SJSA1 (cell line): Measurements from ENCODE around the gene TBC1D24. TPM values are rescaled to one million over a fixed set of nuclear protein-coding genes. Genes with fewer than 3 reads are reported as not detected.
"Not testable (repeated sequence)": the region's sequence is repeated elsewhere in the genome, so short reads cannot be mapped to it uniquely, and the experiment has no call there.

Source experiments
- DNase-seq, 2 experiments: peaks; one replicate each; pipeline ENCODE4 v3.0.0-alpha.2; 2015 to 2020; ENCODE audit warnings: low spot score in 2 of 2, low read depth in 1 of 2
- H3K27ac ChIP-seq: fragments of 250-450 bp; sonication (Bioruptor Pico); 2 replicates; pipeline ENCODE4 v1.5.1; 2020; ENCODE audit warnings: mild to moderate bottlenecking, moderate library complexity
- H3K27me3 ChIP-seq: fragments of 250-450 bp; sonication (Bioruptor Pico); replicated peaks from 2 replicates; pipeline ENCODE4 v1.5.1; 2020; ENCODE audit warnings: mild to moderate bottlenecking, moderate library complexity
- H3K36me3 ChIP-seq: fragments of 250-450 bp; sonication (Bioruptor Pico); 2 replicates; pipeline ENCODE4 v1.5.1; 2020; ENCODE audit warnings: mild to moderate bottlenecking
- H3K4me1 ChIP-seq: fragments of 250-450 bp; sonication (Bioruptor Pico); replicated peaks from 2 replicates; pipeline ENCODE4 v1.6.1; 2021; ENCODE audit warnings: mild to moderate bottlenecking
- H3K4me3 ChIP-seq: fragments of 250-450 bp; sonication (Bioruptor Pico); 2 replicates; pipeline ENCODE4 v1.5.1; 2020; ENCODE audit warnings: mild to moderate bottlenecking
- H3K9me3 ChIP-seq: fragments of 250-450 bp; sonication (Bioruptor Pico); replicated peaks from 2 replicates; pipeline ENCODE4 v1.5.1; 2020; ENCODE audit warnings: mild to moderate bottlenecking
- total RNA-seq: library from RNA; depleted of rRNA; stranded (reverse); fragments of >200 nt; shearing (Covaris generic); gene quantifications from 2 replicates; pipeline ENCODE4 v1.2.3, GENCODE V29; 2014; rRNA removed

Gene TBC1D24
- total RNA-seq, 1 experiment from 2014 or later: 9.3 TPM

DNA sequence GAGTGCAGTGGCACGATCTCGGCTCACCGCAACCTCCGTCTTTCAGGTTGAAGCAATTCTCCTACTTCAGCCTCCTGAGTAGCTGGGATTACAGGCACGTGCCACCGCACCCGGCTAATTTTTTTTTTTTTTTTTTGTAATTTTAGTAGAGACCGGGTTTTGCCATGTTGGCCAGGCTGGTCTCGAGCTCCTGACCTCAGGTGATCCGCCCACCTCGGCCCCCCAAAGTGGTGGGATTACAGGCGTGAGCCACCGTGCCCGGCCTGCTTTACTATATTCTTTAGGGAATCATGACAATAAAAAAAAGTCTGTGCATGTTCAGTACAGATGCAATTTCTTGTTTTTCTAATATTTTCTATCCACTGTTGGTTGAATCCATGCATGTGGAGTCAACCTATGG, 68.8 kb downstream of the TBC1D24 start:
- H3K27ac ChIP-seq, H3K4me1 ChIP-seq, H3K9me3 ChIP-seq, H3K4me3 ChIP-seq, H3K27me3 ChIP-seq, H3K36me3 ChIP-seq, DNase-seq: not testable (repeated sequence)

DNA sequence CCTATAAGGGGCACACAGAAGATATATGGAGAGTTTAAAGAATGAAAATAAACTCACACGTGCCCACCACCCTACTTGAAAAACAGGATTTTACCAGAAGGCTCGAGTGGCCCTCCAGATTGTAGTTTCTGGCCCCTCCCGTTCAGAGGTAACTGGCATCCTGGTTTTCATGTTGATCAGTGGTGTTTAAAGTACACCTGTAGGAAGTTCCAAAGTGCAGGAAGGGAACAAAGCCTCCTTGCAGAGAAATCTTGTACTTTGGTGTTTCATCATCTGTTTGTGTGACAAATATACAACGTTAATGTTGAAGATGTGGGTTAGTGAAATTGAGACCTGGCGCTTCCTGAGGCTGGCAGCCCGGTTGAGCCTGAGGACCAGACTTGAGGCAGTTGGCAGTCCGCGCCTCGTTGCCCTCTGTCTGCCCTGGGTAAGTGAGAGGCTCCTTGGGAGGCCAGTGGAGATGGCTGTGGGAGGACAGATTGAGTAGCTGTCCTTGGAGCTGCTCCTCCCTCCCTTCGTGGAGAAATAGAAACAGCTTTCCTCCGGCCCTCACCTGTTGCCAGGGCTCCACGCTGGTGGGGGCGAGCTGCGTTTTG, 75.5 kb downstream of the TBC1D24 start:
- H3K4me1 ChIP-seq, H3K27me3 ChIP-seq, H3K4me3 ChIP-seq, DNase-seq, H3K27ac ChIP-seq, H3K9me3 ChIP-seq, H3K36me3 ChIP-seq: not testable (repeated sequence)

DNA sequence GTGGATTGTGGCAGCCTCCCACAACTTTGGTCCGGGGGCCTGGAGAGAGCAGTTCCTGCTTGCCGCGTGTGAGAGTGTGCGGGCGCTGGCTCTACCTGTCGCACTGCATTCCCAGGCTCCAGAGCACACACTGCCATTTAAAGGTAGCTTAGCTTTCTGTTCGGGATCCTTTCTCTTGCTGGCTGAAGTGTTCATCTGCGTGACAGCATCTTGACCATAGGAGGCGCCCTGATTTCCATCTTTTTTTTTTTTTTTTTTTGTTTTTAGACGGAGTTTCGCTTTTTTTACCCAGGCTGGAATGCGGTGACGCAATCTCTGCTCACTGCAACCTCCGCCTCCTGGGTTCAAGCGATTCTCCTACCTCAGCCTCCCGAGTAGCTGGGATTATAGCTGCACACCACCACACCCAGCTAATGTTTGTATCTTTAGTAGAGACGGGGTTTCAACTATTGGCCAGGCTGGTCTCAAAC, 76.5 kb downstream of the TBC1D24 start:
- not testable (repeated sequence) for H3K36me3 ChIP-seq, H3K27ac ChIP-seq, DNase-seq, H3K27me3 ChIP-seq, H3K4me1 ChIP-seq, H3K9me3 ChIP-seq, H3K4me3 ChIP-seq

DNA sequence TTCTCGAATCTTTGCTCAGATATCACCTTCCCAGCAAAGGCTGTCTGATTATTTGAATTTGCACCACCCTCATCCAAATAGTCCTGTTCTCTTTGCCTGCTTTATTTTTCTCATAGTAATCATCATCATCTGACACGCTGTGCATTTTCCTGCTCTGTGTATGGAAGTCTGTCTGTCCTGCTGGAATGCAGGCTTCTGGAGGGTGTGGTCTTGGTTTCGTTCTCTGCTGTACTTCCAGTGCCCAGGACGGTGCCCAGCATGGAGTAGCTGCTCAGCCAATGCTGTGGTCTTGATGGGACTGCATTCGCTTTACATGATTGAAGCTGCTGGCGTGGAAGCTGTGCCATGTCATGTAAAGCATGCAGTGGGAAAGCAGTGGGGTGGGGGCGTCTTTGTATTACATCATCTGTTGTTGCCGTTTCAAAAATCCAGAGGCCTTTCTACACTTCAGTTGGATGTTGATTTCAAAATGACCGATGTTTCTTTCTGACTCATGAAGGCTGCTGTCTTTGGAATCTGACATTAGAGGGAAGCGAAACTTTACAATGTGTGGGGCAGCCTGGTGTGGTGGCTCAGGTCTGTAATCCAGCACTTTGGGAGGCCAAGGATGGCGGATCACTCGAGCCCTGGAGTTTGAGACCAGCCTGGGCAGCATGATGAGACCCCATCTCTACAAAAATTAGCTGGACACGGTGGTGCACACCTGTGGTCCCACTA, 79.9 kb downstream of the TBC1D24 start:
- not testable (repeated sequence) for H3K27me3 ChIP-seq, H3K4me1 ChIP-seq, H3K4me3 ChIP-seq, H3K9me3 ChIP-seq, DNase-seq, H3K27ac ChIP-seq, H3K36me3 ChIP-seq

Other genes with a start within 250 kb of the TBC1D24 start
- 1.4 TPM in 2 replicates for gene DNASE1L2, start 238.7 kb upstream of the TBC1D24 start, total RNA-seq
- 80.2 and 93.3 TPM in 2 replicates for gene ECI1, start 223.5 kb upstream of the TBC1D24 start, total RNA-seq
- gene RNPS1, start 207.0 kb upstream of the TBC1D24 start, total RNA-seq: 122 and 164 TPM in 2 replicates
- 0.06 TPM in 1 of 2 replicates, not detected in the other for gene ABCA3, start 134.4 kb upstream of the TBC1D24 start, total RNA-seq
- gene CCNF, start 45.7 kb upstream of the TBC1D24 start, total RNA-seq: 43.4 and 48.2 TPM in 2 replicates
- 22.3 and 36.3 TPM in 2 replicates for gene TEDC2, start 15.0 kb upstream of the TBC1D24 start, total RNA-seq
- gene NTN3, start 3.8 kb upstream of the TBC1D24 start, total RNA-seq: 0.24 TPM in 1 of 2 replicates, not detected in the other
- gene ATP6V0C, start 38.8 kb downstream of the TBC1D24 start, total RNA-seq: 44.6 and 69.7 TPM in 2 replicates
- gene AMDHD2, start 45.2 kb downstream of the TBC1D24 start, total RNA-seq: 12.6 and 22.1 TPM in 2 replicates
- gene CEMP1, start 56.3 kb downstream of the TBC1D24 start, total RNA-seq: not detected in 2 replicates
- gene PDPK1, start 62.9 kb downstream of the TBC1D24 start, total RNA-seq: 20.3 and 21.9 TPM in 2 replicates
- gene KCTD5, start 207.4 kb downstream of the TBC1D24 start, total RNA-seq: 57.7 and 95.0 TPM in 2 replicates
- gene PRSS27, start 245.1 kb downstream of the TBC1D24 start, total RNA-seq: 0.37 TPM in 1 of 2 replicates, not detected in the other